HG02870 (cell line): ENCODE measurements around the gene NYAP1.
"Not testable (repeated sequence)": the region's sequence is repeated elsewhere in the genome, so short reads cannot be mapped to it uniquely, and the experiment has no call there.

Experiments used
- ATAC-seq: cut with Tn5 transposase; IDR thresholded peaks from one replicate; pipeline ENCODE4 v1.9.1; 2021; ENCODE audit warnings: mild to moderate bottlenecking, moderate library complexity; ENCODE audit not compliant: unreplicated experiment

The NYAP1 gene

DNA sequence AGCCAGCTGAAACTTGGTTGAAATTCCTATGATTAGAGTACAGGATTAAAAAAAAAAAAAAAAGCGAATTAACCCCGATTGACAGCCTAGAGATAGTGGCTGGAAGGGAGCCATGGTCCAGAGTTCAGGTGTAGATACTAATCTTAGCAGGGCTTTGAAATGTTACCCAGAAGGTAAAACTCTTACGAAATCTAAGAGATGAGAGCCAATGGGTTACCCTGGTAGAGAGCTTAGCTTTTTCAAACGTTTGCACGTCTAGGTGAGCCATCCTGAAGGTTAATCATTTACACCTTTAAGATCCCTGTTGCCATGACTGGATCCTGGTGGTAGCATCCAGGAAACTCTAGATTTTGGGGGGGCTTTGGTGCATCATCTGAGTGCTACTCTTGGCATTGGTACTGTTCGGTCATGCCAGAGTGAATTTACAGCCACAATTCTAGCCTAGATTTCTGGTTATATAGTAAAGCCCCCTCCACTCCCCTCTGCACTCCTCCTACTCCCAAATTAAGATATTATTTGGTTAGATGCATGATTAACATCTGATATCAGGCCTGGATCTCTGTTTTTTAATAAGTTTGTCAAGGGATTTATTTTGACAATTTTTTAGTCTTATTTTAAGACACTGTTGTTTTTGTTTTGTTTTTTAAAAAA, 56.5 kb downstream of the NYAP1 start:
- no peak for ATAC-seq

DNA sequence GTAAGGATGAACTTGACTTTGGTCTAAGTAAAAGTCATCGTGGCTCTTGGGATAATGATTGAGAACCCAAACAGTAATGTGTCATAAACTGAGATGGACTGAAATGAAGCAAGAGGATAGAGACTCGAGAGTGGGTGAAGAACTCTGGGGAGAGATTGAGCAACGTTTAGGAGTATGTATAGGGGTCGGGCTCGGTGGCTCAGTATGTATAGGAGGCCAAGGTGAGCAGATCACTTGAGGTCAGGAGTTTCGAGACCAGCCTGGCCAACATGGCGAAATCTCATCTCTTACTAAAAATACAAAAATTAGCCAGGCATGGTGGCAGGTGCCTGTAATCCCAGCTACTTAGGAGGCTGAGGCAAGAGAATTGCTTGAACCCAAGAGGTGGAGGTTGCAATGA, 57.6 kb downstream of the NYAP1 start:
- not testable (repeated sequence) for ATAC-seq

DNA sequence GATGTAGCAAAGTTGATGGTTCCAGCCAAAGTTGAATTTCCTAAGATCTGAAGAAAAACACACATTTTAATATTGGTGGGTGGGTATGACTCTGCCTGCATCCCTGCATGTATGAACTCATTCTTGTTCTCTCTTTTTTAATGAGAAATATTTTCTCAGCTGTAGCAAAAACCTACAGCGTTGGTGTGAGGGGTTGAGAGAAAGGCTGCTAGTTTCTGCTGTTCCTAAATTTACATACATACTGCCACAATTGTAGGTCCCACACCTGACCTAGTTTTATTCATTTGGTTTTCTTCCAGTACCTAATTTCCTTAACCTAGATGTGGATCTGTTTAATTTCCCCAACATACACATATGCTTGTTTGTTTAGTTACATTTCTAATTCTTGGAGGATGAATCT, 59.9 kb downstream of the NYAP1 start:
- no peak for ATAC-seq

DNA sequence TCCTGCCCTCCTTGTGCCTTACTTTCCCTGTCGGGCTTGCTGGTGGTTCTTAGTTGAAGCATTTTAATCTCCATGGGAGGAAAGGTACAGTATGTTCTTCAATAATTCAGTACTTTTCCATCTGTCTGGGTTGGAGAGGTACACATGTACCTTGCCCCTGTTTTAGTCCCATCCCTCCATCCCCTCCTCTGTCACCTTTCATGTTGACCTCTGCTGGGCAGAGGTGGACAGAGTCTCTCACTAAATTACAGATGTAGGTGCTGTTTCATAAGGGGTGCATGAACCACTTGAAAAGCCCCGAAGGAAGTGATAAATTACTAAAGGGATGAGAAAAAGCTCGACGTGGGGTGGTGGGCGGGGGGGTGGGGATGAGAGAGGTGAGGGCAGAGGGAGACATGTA, 60.7 kb downstream of the NYAP1 start:
- no peak for ATAC-seq
